ENCODE results near the gene TTC17. TPM values are rescaled to one million over a fixed set of nuclear protein-coding genes. Genes with fewer than 3 reads are reported as not detected.

Gene TTC17
- total RNA-seq, 1 donor from 2014 or later, result 93.7 TPM

DNA sequence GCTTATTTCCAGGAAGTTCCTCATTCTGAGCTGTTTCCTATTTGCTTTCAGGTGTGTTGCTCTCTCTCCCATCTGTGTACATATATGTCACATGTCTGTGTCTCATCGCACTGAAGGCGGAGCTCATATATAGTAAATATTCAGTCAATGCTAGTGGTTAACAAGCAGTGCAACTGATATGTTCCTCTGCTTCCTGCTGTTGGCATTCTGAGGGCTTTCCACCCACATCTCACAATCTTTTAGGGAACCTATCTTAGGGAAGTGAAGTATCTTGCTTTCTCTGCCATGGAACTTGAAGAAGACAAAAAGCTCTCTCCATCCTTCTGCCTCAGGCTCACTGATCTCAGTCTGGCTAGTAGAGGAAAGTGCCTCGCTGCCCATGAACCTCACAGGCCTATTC lies 139.8 kb downstream of the TTC17 start:
- TF ChIP-seq, protein P1, sequence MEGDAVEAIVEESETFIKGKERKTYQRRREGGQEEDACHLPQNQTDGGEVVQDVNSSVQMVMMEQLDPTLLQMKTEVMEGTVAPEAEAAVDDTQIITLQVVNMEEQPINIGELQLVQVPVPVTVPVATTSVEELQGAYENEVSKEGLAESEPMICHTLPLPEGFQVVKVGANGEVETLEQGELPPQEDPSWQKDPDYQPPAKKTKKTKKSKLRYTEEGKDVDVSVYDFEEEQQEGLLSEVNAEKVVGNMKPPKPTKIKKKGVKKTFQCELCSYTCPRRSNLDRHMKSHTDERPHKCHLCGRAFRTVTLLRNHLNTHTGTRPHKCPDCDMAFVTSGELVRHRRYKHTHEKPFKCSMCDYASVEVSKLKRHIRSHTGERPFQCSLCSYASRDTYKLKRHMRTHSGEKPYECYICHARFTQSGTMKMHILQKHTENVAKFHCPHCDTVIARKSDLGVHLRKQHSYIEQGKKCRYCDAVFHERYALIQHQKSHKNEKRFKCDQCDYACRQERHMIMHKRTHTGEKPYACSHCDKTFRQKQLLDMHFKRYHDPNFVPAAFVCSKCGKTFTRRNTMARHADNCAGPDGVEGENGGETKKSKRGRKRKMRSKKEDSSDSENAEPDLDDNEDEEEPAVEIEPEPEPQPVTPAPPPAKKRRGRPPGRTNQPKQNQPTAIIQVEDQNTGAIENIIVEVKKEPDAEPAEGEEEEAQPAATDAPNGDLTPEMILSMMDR (IDR thresholded peaks at IDR 0.05), result no peak
- peaks cover 6% of the 10 kb centered on the region for H3K27me3 Mint-ChIP-seq (ENCODE audit: unreplicated experiment)
- no peak overlapping the region for H3K4me3 Mint-ChIP-seq (ENCODE audit: unreplicated experiment)
- no peak for DNase-seq (ENCODE audit: extremely low spot score, unreplicated experiment)
- H3K27ac Mint-ChIP-seq (ENCODE audit: unreplicated experiment), result no peak overlapping the region
- peaks cover 14% of the 10 kb centered on the region for H3K36me3 Mint-ChIP-seq (ENCODE audit: unreplicated experiment)
- peaks cover 7% of the 10 kb centered on the region for H3K9me3 Mint-ChIP-seq (ENCODE audit: unreplicated experiment)
- no peaks in the 10 kb centered on the region for H3K4me1 Mint-ChIP-seq (ENCODE audit: unreplicated experiment)

DNA sequence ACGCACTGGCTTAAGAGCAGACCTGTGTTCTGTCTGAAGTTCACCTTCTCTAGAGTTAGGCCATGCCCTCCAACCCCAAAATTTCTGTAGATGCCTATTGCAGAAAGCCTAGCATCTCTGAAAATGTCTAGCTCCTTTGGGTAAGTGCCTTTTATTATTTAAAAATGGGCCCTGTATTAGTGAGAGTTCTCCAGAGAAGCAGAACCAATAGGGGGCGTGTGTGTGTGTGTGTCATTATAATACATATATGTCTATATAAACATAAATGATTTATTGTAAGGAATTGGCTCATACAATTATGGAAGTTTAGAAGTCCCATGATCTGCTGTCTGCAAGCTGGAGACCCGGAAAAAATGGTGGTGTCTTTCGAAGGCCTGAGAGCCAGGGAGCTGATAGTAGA lies 144.7 kb downstream of the TTC17 start:
- Mint-ChIP-seq H3K9me3 (ENCODE audit: unreplicated experiment) (peaks cover 7% of the 10 kb centered on the region), H3K4me1 (ENCODE audit: unreplicated experiment) (no peaks in the 10 kb centered on the region), H3K27me3 (ENCODE audit: unreplicated experiment) (peaks cover 6% of the 10 kb centered on the region), H3K27ac (ENCODE audit: unreplicated experiment) (no peak overlapping the region), H3K36me3 (ENCODE audit: unreplicated experiment) (no peaks in the 10 kb centered on the region), H3K4me3 (ENCODE audit: unreplicated experiment) (no peak overlapping the region)
- TF ChIP-seq, protein P1 (IDR thresholded peaks at IDR 0.05), result no peak
- DNase-seq (ENCODE audit: extremely low spot score, unreplicated experiment), result peak; percentile 2

DNA sequence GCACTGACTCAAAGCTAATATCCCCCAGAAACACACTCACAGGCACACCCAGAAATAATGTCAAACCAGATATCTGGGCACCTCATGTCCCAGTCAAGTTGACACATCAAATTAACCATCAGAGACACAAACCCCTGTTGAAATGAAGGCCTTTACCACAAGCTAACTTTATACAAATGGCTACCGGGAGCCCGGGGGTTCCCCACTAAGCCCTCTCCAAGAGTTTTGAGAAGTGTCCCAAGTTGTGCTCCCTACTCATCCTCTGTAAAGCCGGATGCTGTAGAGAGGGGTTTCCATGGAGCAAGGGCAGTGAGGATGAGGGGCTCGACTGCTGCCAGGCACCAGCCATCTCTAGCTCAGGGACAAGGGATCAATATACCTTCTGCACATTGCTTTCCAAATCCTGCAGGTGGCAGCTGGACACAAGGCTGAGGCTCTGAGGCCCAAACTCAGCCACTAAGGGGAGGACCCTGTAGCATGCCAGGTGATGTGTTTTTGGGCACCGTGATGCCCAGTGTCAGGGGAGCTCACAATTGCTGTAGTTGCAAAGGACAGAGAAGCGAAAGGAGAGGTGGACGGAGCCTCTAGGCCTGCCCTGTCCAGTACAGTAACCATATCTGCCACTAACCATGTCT lies 145.7 kb downstream of the TTC17 start:
- TF ChIP-seq, protein P1 (IDR thresholded peaks at IDR 0.05), result peak; percentile 27
- Mint-ChIP-seq H3K27me3 (ENCODE audit: unreplicated experiment) (peaks cover 6% of the 10 kb centered on the region), H3K36me3 (ENCODE audit: unreplicated experiment) (no peaks in the 10 kb centered on the region), H3K9me3 (ENCODE audit: unreplicated experiment) (peaks cover 7% of the 10 kb centered on the region), H3K4me1 (ENCODE audit: unreplicated experiment) (peaks cover 1% of the 10 kb centered on the region), H3K4me3 (ENCODE audit: unreplicated experiment) (no peak overlapping the region), H3K27ac (ENCODE audit: unreplicated experiment) (no peak overlapping the region)
- no peak for DNase-seq (ENCODE audit: extremely low spot score, unreplicated experiment)

DNA sequence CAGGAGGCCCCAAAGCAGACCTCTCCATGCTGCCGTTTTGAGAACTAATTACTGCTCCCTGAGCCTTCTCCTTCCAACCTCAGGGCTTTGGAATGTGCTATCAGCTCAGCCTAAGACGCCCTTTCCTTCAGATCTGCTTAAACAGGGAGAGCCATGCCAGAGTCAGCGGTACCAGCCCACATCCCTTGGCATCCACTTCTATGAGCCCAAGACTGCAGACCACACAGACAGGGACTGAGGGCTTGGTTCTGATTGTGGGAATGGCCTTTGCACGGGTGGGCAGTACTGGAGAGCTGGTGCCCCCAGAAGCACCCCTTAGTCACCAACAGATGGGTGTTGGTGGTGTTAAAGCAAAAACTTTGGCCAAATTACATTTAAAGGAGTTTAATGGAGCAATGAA lies 146.5 kb downstream of the TTC17 start:
- Mint-ChIP-seq H3K36me3 (ENCODE audit: unreplicated experiment) (no peaks in the 10 kb centered on the region), H3K4me3 (ENCODE audit: unreplicated experiment) (no peak overlapping the region), H3K27me3 (ENCODE audit: unreplicated experiment) (peaks cover 6% of the 10 kb centered on the region), H3K27ac (ENCODE audit: unreplicated experiment) (no peak overlapping the region), H3K9me3 (ENCODE audit: unreplicated experiment) (peaks cover 7% of the 10 kb centered on the region), H3K4me1 (ENCODE audit: unreplicated experiment) (peaks cover 1% of the 10 kb centered on the region)
- TF ChIP-seq, protein P1 (IDR thresholded peaks at IDR 0.05), result no peak
- DNase-seq (ENCODE audit: extremely low spot score, unreplicated experiment), result peak; percentile 57

DNA sequence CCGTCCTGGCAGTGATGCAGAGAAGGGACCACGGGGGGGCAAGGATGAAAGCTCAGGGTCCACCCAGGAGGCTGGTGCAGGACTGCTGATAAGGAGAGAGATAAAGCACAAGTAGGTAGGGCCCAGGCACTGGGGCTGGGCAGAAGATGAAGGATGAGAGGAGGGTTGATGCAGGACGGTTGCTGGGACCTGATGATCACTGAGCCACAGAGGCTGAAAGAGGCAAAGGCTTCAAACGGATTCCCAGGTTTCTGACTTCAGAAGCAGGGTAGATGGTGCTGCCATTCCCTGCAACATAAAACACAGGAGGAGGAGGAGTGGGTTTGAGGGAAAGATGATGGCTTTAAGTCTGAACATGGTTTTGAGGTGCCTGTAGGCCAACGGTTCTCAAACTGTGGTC lies 148.5 kb downstream of the TTC17 start:
- DNase-seq (ENCODE audit: extremely low spot score, unreplicated experiment), result peak; percentile 54
- Mint-ChIP-seq H3K4me1 (ENCODE audit: unreplicated experiment) (peaks cover 1% of the 10 kb centered on the region), H3K9me3 (ENCODE audit: unreplicated experiment) (no peaks in the 10 kb centered on the region), H3K27me3 (ENCODE audit: unreplicated experiment) (no peaks in the 10 kb centered on the region), H3K4me3 (ENCODE audit: unreplicated experiment) (no peak overlapping the region), H3K36me3 (ENCODE audit: unreplicated experiment) (no peaks in the 10 kb centered on the region), H3K27ac (ENCODE audit: unreplicated experiment) (no peak overlapping the region)
- TF ChIP-seq, protein P1 (IDR thresholded peaks at IDR 0.05), result no peak

All from osteocyte (in vitro differentiated cells).